ENCODE measurements around the gene FCN1. TPM values are rescaled to one million over a fixed set of nuclear protein-coding genes. Genes with fewer than 3 reads are reported as not detected.

Gene FCN1
- total RNA-seq, 3 donors from 2014 or later (not counting 1 experiment from before 2014, with no cell fraction given), result 22.7 to 70.3 (median 26.9) TPM

DNA sequence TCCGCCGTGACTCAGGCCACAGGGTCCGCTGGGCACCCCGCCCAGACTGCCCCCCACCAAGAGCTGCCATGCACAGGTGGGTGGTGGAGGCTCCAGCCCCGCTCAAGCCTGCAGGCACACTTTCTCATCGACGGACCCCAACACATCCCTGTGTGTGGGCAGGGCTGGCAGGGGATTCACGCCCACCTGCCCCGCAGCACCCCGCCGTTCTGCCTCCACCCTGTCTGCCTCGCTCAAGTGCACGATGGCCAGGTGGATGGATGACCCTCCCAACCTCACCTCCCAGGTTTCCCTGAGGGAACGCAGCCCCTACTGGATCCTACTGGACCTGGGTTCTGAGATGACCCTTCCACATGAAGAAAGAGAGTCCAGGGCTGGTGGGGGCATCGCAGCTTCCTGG is 26.1 kb upstream of the FCN1 start:
- Mint-ChIP-seq H3K4me3 (no peak overlapping the region), H3K9me3 (no peaks in the 10 kb centered on the region), H3K4me1 (no peaks in the 10 kb centered on the region), H3K27ac (no peak overlapping the region), H3K27me3 (ENCODE audit: low read depth in 2 of 2) (no peaks in the 10 kb centered on the region), H3K36me3 (no peaks in the 10 kb centered on the region)
- Histone ChIP-seq H3K36me3 (ENCODE audit: control insufficient read depth, insufficient read depth, low read length) (no peaks in the 10 kb centered on the region), H3K27ac (ENCODE audit: low read length) (no peak overlapping the region), H3K4me3 (ENCODE audit: low read length) (no peak overlapping the region), H3K9me3 (ENCODE audit: control insufficient read depth, insufficient read depth, low read length) (no peaks in the 10 kb centered on the region), H3K27me3 (ENCODE audit: control insufficient read depth, insufficient read depth, low read length) (no peaks in the 10 kb centered on the region), H3K4me1 (ENCODE audit: control insufficient read depth, insufficient read depth, low read length) (no peaks in the 10 kb centered on the region)
- 88% methylated on average over 15 of the region's 15 CpGs for WGBS (ENCODE audit: insufficient coverage)
- intact Hi-C loops (cut with micrococcal nuclease), result no loop called here
- ATAC-seq (no peak), DNase-seq (no peak)
- TF ChIP-seq, protein P1, sequence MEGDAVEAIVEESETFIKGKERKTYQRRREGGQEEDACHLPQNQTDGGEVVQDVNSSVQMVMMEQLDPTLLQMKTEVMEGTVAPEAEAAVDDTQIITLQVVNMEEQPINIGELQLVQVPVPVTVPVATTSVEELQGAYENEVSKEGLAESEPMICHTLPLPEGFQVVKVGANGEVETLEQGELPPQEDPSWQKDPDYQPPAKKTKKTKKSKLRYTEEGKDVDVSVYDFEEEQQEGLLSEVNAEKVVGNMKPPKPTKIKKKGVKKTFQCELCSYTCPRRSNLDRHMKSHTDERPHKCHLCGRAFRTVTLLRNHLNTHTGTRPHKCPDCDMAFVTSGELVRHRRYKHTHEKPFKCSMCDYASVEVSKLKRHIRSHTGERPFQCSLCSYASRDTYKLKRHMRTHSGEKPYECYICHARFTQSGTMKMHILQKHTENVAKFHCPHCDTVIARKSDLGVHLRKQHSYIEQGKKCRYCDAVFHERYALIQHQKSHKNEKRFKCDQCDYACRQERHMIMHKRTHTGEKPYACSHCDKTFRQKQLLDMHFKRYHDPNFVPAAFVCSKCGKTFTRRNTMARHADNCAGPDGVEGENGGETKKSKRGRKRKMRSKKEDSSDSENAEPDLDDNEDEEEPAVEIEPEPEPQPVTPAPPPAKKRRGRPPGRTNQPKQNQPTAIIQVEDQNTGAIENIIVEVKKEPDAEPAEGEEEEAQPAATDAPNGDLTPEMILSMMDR (IDR thresholded peaks at IDR 0.05), result no peak

DNA sequence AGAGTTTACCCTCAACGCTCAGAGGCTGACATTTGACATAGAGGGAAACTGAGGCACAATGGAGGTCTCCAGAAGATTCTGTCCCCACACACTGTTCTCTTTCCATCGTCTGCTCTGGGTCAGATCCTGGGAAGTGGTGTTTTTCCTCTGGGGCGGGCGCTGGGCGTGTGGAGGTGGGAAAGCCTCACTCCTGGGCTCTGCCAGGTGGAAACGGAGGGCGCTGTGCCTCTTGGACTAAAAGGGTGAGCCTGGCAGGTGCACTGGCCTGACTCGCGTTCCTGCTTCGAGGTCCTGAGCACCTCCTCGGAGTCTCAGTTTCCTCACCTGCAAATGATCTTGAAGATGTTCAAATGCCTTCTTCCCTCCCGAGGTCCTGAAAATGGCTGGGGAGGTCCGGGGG is 25.7 kb upstream of the FCN1 start:
- H3K27ac Mint-ChIP-seq, result no peak overlapping the region
- H3K4me3 ChIP-seq (ENCODE audit: low read length), result no peak overlapping the region
- H3K4me1 ChIP-seq (ENCODE audit: control insufficient read depth, insufficient read depth, low read length), result no peaks in the 10 kb centered on the region
- no peaks in the 10 kb centered on the region for H3K9me3 ChIP-seq (ENCODE audit: control insufficient read depth, insufficient read depth, low read length)
- no peak overlapping the region for H3K27ac ChIP-seq (ENCODE audit: low read length)
- no peak overlapping the region for H3K4me3 Mint-ChIP-seq
- no peaks in the 10 kb centered on the region for H3K27me3 Mint-ChIP-seq (ENCODE audit: low read depth in 2 of 2)
- no peaks in the 10 kb centered on the region for H3K4me1 Mint-ChIP-seq
- intact Hi-C loops (cut with micrococcal nuclease), result no loop called here
- TF ChIP-seq, protein P1 (IDR thresholded peaks at IDR 0.05), result no peak
- ATAC-seq (no peak), DNase-seq (no peak)
- H3K9me3 Mint-ChIP-seq, result no peaks in the 10 kb centered on the region
- H3K36me3 Mint-ChIP-seq, result no peaks in the 10 kb centered on the region
- H3K36me3 ChIP-seq (ENCODE audit: control insufficient read depth, insufficient read depth, low read length), result no peaks in the 10 kb centered on the region
- no peaks in the 10 kb centered on the region for H3K27me3 ChIP-seq (ENCODE audit: control insufficient read depth, insufficient read depth, low read length)
- WGBS (ENCODE audit: insufficient coverage), result 94% methylated on average over 13 of the region's 13 CpGs

DNA sequence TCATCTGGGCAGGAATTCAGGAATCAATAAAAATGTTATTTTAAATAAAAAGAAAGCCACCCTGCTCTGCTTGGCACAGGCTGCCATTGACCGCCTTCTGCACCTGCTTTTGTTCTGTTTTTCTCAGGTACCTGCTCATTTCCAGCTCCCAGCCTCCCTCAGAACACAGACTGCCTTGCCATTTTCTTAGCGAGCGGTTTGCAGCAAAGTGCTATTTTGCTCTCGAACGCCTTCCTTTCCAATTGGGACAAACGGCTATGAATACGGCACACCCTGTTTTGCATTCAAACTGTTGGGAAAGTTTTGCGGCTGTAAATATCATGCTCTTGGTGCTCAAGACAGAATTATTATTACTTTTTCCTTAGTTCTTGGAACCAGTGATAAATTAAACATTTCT is 25.1 kb upstream of the FCN1 start:
- Histone ChIP-seq H3K4me1 (ENCODE audit: control insufficient read depth, insufficient read depth, low read length) (peaks cover 4% of the 10 kb centered on the region), H3K27ac (ENCODE audit: low read length) (no peak overlapping the region), H3K27me3 (ENCODE audit: control insufficient read depth, insufficient read depth, low read length) (no peaks in the 10 kb centered on the region), H3K36me3 (ENCODE audit: control insufficient read depth, insufficient read depth, low read length) (no peaks in the 10 kb centered on the region), H3K4me3 (ENCODE audit: low read length) (no peak overlapping the region), H3K9me3 (ENCODE audit: control insufficient read depth, insufficient read depth, low read length) (no peaks in the 10 kb centered on the region)
- TF ChIP-seq, protein P1 (IDR thresholded peaks at IDR 0.05), result no peak
- no peak for DNase-seq
- no peaks in the 10 kb centered on the region for H3K27me3 Mint-ChIP-seq (ENCODE audit: low read depth in 2 of 2)
- intact Hi-C loops (cut with micrococcal nuclease), result no loop called here
- H3K4me3 Mint-ChIP-seq, result no peak overlapping the region
- 87% methylated on average over 8 of the region's 8 CpGs for WGBS (ENCODE audit: insufficient coverage)
- no peaks in the 10 kb centered on the region for H3K4me1 Mint-ChIP-seq
- ATAC-seq, result no peak
- no peaks in the 10 kb centered on the region for H3K9me3 Mint-ChIP-seq
- H3K36me3 Mint-ChIP-seq, result no peaks in the 10 kb centered on the region
- H3K27ac Mint-ChIP-seq, result no peak overlapping the region

DNA sequence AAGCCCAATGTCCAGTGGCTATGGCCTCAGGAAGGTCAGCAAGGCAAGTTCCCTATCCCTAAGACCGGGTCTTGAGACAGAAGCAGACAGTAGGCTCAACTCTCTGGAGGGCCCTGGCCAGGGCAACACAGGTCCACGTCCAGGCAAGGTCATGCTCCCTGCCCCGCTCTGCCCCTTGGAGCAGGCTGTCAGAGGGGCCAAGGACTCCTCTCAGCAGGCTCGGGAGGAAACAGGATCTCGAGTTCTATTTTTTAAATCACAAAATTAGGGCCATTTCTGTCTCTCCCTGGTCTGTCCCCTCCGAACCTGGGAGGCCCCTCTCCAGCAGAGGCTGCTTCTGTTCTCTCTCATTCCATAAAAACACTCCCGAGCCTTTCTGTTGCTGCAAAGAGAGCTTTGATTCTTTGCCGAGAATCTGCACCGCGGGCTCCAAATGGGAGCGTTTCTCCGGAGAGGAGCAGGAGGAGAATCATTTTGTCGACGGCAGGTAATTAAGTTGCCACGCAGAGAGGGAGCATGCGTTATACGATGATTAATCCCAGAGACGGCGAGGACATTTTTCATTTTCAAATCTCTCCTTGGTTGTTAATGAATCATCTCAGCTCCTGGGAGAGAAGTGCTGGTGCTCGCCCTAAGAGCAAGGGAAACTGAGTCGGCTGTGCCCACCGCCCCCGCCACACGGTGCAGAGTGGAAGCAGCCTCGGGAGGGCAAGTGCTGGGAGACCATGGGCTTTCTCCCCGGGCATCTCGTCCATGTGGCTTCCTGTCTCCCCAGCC is 24.5 kb upstream of the FCN1 start:
- DNase-seq (no peak), ATAC-seq (no peak)
- no peaks in the 10 kb centered on the region for H3K27me3 ChIP-seq (ENCODE audit: control insufficient read depth, insufficient read depth, low read length)
- no peak overlapping the region for H3K27ac ChIP-seq (ENCODE audit: low read length)
- no peak overlapping the region for H3K4me3 ChIP-seq (ENCODE audit: low read length)
- H3K36me3 ChIP-seq (ENCODE audit: control insufficient read depth, insufficient read depth, low read length), result no peaks in the 10 kb centered on the region
- TF ChIP-seq, protein P1 (IDR thresholded peaks at IDR 0.05), result no peak
- H3K27ac Mint-ChIP-seq, result no peak overlapping the region
- no peak overlapping the region for H3K4me3 Mint-ChIP-seq
- peaks cover 8% of the 10 kb centered on the region for H3K4me1 ChIP-seq (ENCODE audit: control insufficient read depth, insufficient read depth, low read length)
- no peaks in the 10 kb centered on the region for H3K4me1 Mint-ChIP-seq
- H3K27me3 Mint-ChIP-seq (ENCODE audit: low read depth in 2 of 2), result no peaks in the 10 kb centered on the region
- H3K36me3 Mint-ChIP-seq, result no peaks in the 10 kb centered on the region
- 78% methylated on average over 27 of the region's 27 CpGs for WGBS (ENCODE audit: insufficient coverage)
- H3K9me3 ChIP-seq (ENCODE audit: control insufficient read depth, insufficient read depth, low read length), result no peaks in the 10 kb centered on the region
- intact Hi-C loops (cut with micrococcal nuclease), result no loop called here
- no peaks in the 10 kb centered on the region for H3K9me3 Mint-ChIP-seq
